ENCODE data around the gene ROBO1. TPM values are rescaled to one million over a fixed set of nuclear protein-coding genes. Genes with fewer than 3 reads are reported as not detected.
"Not testable (repeated sequence)": the region's sequence is repeated elsewhere in the genome, so short reads cannot be mapped to it uniquely, and the experiment has no call there.

ROBO1 gene
- total RNA-seq, 6 experiments from 2014 or later, result 1.1 to 7.2 (median 4.3) TPM

GRCh38 chr3:79515072-79515471 lies 252.7 kb downstream of the ROBO1 start:
- DNase-seq, result no peak
- ATAC-seq, result peak; percentile 35 to 81 (median 56)
- WGBS (ENCODE audit: insufficient coverage, low coverage, low lambda C conversion rate, missing lambda C conversion rate), result 43% methylated on average over 4 of the region's 4 CpGs
- Histone ChIP-seq H3K36me3 (no peaks in the 10 kb centered on the region), H3K4me3 (no peak overlapping the region), H3K9me3 (no peaks in the 10 kb centered on the region), H3K27ac (no peak overlapping the region), H3K27me3 (no peaks in the 10 kb centered on the region), H3K4me1 (no peaks in the 10 kb centered on the region)
- TF ChIP-seq CTCF (IDR thresholded peaks at IDR 0.05), result no peak
- no peak for TF ChIP-seq POLR2A (IDR thresholded peaks at IDR 0.05)
- intact Hi-C loops (cut with DNase I), result no loop called here

- DNase-seq, result no peak
- Histone ChIP-seq H3K4me1 (no peaks in the 10 kb centered on the region), H3K4me3 (no peak overlapping the region), H3K9me3 (no peaks in the 10 kb centered on the region), H3K27me3 (no peaks in the 10 kb centered on the region), H3K36me3 (no peaks in the 10 kb centered on the region), H3K27ac (no peak overlapping the region)
- intact Hi-C loops (cut with DNase I), result no loop called here
- TF ChIP-seq CTCF (IDR thresholded peaks at IDR 0.05), result no peak
- TF ChIP-seq POLR2A (IDR thresholded peaks at IDR 0.05), result no peak
- 68% methylated on average over 3 of the region's 3 CpGs for WGBS (ENCODE audit: insufficient coverage, low coverage, low lambda C conversion rate, missing lambda C conversion rate)
- no peak for ATAC-seq
Measured at GRCh38 chr3:79514069-79514468, 253.7 kb downstream of the ROBO1 start.

GRCh38 chr3:79506751-79507150 lies 261.0 kb downstream of the ROBO1 start:
- Histone ChIP-seq H3K4me1 (peaks cover 0 to 12% (median 1%) of the 10 kb centered on the region in 4 donors), H3K36me3 (no peaks in the 10 kb centered on the region), H3K27me3 (no peaks in the 10 kb centered on the region), H3K27ac (peak overlapping the region in 1 of 3 donors; percentile 45), H3K4me3 (no peak overlapping the region), H3K9me3 (no peaks in the 10 kb centered on the region)
- intact Hi-C loops (cut with DNase I), result no loop called here
- no peak for TF ChIP-seq CTCF (IDR thresholded peaks at IDR 0.05)
- no peak for TF ChIP-seq POLR2A (IDR thresholded peaks at IDR 0.05)
- DNase-seq, result no peak
- peak; percentile 84 to 98 (median 94) for ATAC-seq
- 71% methylated on average over 1 of the region's 1 CpG for WGBS (ENCODE audit: insufficient coverage, low coverage, low lambda C conversion rate, missing lambda C conversion rate)

GRCh38 chr3:79502216-79502681 lies 265.5 kb downstream of the ROBO1 start:
- H3K27me3 ChIP-seq; H3K36me3 ChIP-seq; intact Hi-C loops (cut with DNase I); H3K4me1 ChIP-seq; DNase-seq; ATAC-seq; H3K4me3 ChIP-seq; H3K9me3 ChIP-seq; H3K27ac ChIP-seq: not testable (repeated sequence)
- 95% methylated on average over 4 of the region's 39 CpGs for WGBS (ENCODE audit: insufficient coverage, low coverage, low lambda C conversion rate, missing lambda C conversion rate)

GRCh38 chr3:79497447-79498111 lies 270.2 kb downstream of the ROBO1 start:
- no peaks in the 10 kb centered on the region for H3K27me3 ChIP-seq
- intact Hi-C loops (cut with DNase I), result no loop called here
- TF ChIP-seq CTCF (IDR thresholded peaks at IDR 0.05) (peak; percentile 62 to 83 (median 76)), POLR2A (IDR thresholded peaks at IDR 0.05) (no peak)
- no peak for DNase-seq
- H3K27ac ChIP-seq, result no peak overlapping the region
- no peaks in the 10 kb centered on the region for H3K4me1 ChIP-seq
- no peak overlapping the region for H3K4me3 ChIP-seq
- peak in 3 of 4 donors; percentile 38 to 43 (median 40) for ATAC-seq
- H3K9me3 ChIP-seq, result no peaks in the 10 kb centered on the region
- 25% methylated on average over 7 of the region's 7 CpGs for WGBS (ENCODE audit: insufficient coverage, low coverage, low lambda C conversion rate, missing lambda C conversion rate)
- H3K36me3 ChIP-seq, result no peaks in the 10 kb centered on the region

All from right lobe of liver (tissue), 6 donors.